Kidney (tissue), 14 donors: ENCODE data around the gene HDC. TPM values are rescaled to one million over a fixed set of nuclear protein-coding genes. Genes with fewer than 3 reads are reported as not detected.

Experiments
- DNase-seq, 5 donors: peaks; one replicate each; pipeline ENCODE4 v3.0.0-alpha.2; 2013 to 2020
- FAIRE-seq: peaks from 2 replicates; lab custom pipeline; 2012; peaks lifted over from hg19 to GRCh38; lab: Jason Lieb, UNC
- H3K27ac ChIP-seq, 2 donors: one replicate each; pipeline ENCODE4 v1.7.0; 2013; ENCODE audit warnings: low read depth in 2 of 2, low read length in 2 of 2, inconsistent platforms in 1 of 2
- H3K27me3 ChIP-seq: one replicate; pipeline ENCODE4 v1.7.1; 2013; ENCODE audit warnings: low read length, inconsistent platforms; ENCODE audit not compliant: control insufficient read depth, insufficient read depth
- H3K36me3 ChIP-seq, 3 donors: one replicate each; pipeline versions ENCODE4 v1.7.0 to v1.7.1; 2013; ENCODE audit warnings: low read length in 3 of 3, control low read depth in 1 of 3, inconsistent platforms in 1 of 3; ENCODE audit not compliant: insufficient read depth in 3 of 3, control insufficient read depth in 2 of 3
- H3K4me1 ChIP-seq, 3 donors: one replicate each; pipeline versions ENCODE4 v1.7.0 to v1.7.1; 2013; ENCODE audit warnings: low read length in 3 of 3, inconsistent platforms in 1 of 3, low read depth in 1 of 3; ENCODE audit not compliant: control insufficient read depth in 2 of 3, insufficient read depth in 2 of 3
- H3K4me3 ChIP-seq, 3 donors: one replicate each; pipeline versions ENCODE4 v1.7.0 to v1.8.1; 2013; ENCODE audit warnings: low read length in 3 of 3, control low read depth in 1 of 3, inconsistent platforms in 1 of 3
- H3K9ac ChIP-seq, 3 donors: one replicate each; pipeline versions ENCODE4 v1.7.0 to v1.7.1; 2013; ENCODE audit warnings: low read length in 3 of 3, control low read depth in 1 of 3, inconsistent platforms in 1 of 3
- H3K9me3 ChIP-seq, 3 donors: one replicate each; pipeline versions ENCODE4 v1.7.0 to v1.7.1; 2013; ENCODE audit warnings: low read length in 3 of 3, control low read depth in 1 of 3, inconsistent platforms in 1 of 3; ENCODE audit not compliant: control insufficient read depth in 2 of 3, insufficient read depth in 1 of 3
- CTCF ChIP-seq: IDR thresholded peaks from 3 replicates; pipeline ENCODE4 v1.5.1; 2012; ENCODE audit warnings: mild to moderate bottlenecking, moderate library complexity, borderline replicate concordance; ENCODE audit not compliant: insufficient read depth; ENCODE audit errors: extremely low read depth
- intact Hi-C: fragments of 100-400 bp; cut with DNase I; formaldehyde crosslinking; loops from one replicate; pipeline ENCODE4 v1.11.1; 2022
- polyA plus RNA-seq: library from polyadenylated mRNA; stranded (reverse); fragments of 350-450 nt; fragmentation: Illumina TruSeq; extraction: RNeasy Lipid Tissue Mini Kit (QIAGEN cat#74804); gene quantifications from one replicate; pipeline ENCODE4 v1.2.3, GENCODE V29; 2014; ENCODE audit warnings: low read depth, low replicate concordance; ENCODE audit not compliant: insufficient read depth
- total RNA-seq: library from RNA; stranded (reverse); fragmentation: NEBNext Ultra II Directional; extraction: Animal tissue kit (Norgen Biotek cat#: 25700); gene quantifications from one replicate; pipeline ENCODE4 v1.2.1, GENCODE V29; 2021
- donor health status: control.
- donor health status: control.
- donor health status: control.
- donor health status: control.
- donor health status: control.
- donor health status: DM: yes; HTN: yes; CAD: no.
- donor health status: Normal renal cell carcinoma (clear cell type).

The HDC gene
- total and polyA plus RNA-seq, 2 donors from 2014 or later: 12.9 TPM; not detected in 1

- H3K9ac ChIP-seq: no peak overlapping the region
- H3K9me3 ChIP-seq: no peaks in the 10 kb centered on the region
- no peaks in the 10 kb centered on the region for H3K27me3 ChIP-seq
- H3K4me3 ChIP-seq: no peak overlapping the region
- no peak for DNase-seq
- no peak for FAIRE-seq
- intact Hi-C loops: no loop called here
- no peaks in the 10 kb centered on the region for H3K4me1 ChIP-seq
- H3K27ac ChIP-seq: no peak overlapping the region
- H3K36me3 ChIP-seq: no peaks in the 10 kb centered on the region
- no peak for TF ChIP-seq CTCF
Observed at GRCh38 chr15:50267577-50267976, 2.1 kb upstream of the HDC start.

GRCh38 chr15:50262533-50262932, 3.0 kb downstream of the HDC start:
- DNase-seq (no peak), FAIRE-seq (no peak)
- H3K4me3 ChIP-seq: no peak overlapping the region
- intact Hi-C loops: no loop called here
- H3K9me3 ChIP-seq: no peaks in the 10 kb centered on the region
- no peak for TF ChIP-seq CTCF
- H3K9ac ChIP-seq: no peak overlapping the region
- no peaks in the 10 kb centered on the region for H3K4me1 ChIP-seq
- no peak overlapping the region for H3K27ac ChIP-seq
- no peaks in the 10 kb centered on the region for H3K36me3 ChIP-seq
- H3K27me3 ChIP-seq: no peaks in the 10 kb centered on the region

- intact Hi-C loops: no loop called here
- no peak for TF ChIP-seq CTCF
- DNase-seq (no peak), FAIRE-seq (no peak)
- Histone ChIP-seq H3K9me3 (no peaks in the 10 kb centered on the region), H3K36me3 (no peaks in the 10 kb centered on the region), H3K9ac (no peak overlapping the region), H3K4me1 (no peaks in the 10 kb centered on the region), H3K4me3 (no peak overlapping the region), H3K27ac (no peak overlapping the region), H3K27me3 (no peaks in the 10 kb centered on the region)
Observed at GRCh38 chr15:50261981-50262380, 3.5 kb downstream of the HDC start.

GRCh38 chr15:50260969-50261496, 4.5 kb downstream of the HDC start:
- Histone ChIP-seq H3K9ac (no peak overlapping the region), H3K27me3 (no peaks in the 10 kb centered on the region), H3K4me1 (no peaks in the 10 kb centered on the region), H3K36me3 (no peaks in the 10 kb centered on the region), H3K27ac (no peak overlapping the region), H3K4me3 (no peak overlapping the region), H3K9me3 (no peaks in the 10 kb centered on the region)
- FAIRE-seq: no peak
- DNase-seq: no peak
- no peak for TF ChIP-seq CTCF
- intact Hi-C loops: no loop called here
